Liver (tissue), 9 donors: ENCODE results near the gene SPEG. TPM values are rescaled to one million over a fixed set of nuclear protein-coding genes. Genes with fewer than 3 reads are reported as not detected.

Experiments
- DNase-seq: peaks from one replicate; pipeline ENCODE4 v3.0.0-alpha.2; 2017; ENCODE audit warnings: low spot score
- H3K27ac ChIP-seq, 2 donors: one replicate each; pipeline ENCODE4 v1.7.0; 2013; ENCODE audit warnings: inconsistent platforms in 2 of 2, low read length in 2 of 2, control low read depth in 1 of 2, low read depth in 1 of 2, mild to moderate bottlenecking in 1 of 2
- H3K27me3 ChIP-seq, 4 donors: one replicate each; pipeline versions ENCODE4 v1.6.1 to v1.7.0; 2013; ENCODE audit warnings: low read length in 3 of 4, inconsistent platforms in 1 of 4, mild to moderate bottlenecking in 1 of 4, moderate library complexity in 1 of 4; ENCODE audit not compliant: control insufficient read depth in 4 of 4, insufficient read depth in 4 of 4
- H3K36me3 ChIP-seq, 4 donors: one replicate each; pipeline versions ENCODE4 v1.6.1 to v1.7.0; 2013; ENCODE audit warnings: low read length in 3 of 4, mild to moderate bottlenecking in 3 of 4, low read depth in 1 of 4, moderate library complexity in 1 of 4; ENCODE audit not compliant: control insufficient read depth in 4 of 4, insufficient read depth in 3 of 4
- H3K4me1 ChIP-seq, 4 donors: one replicate each; pipeline versions ENCODE4 v1.6.1 to v1.7.0; 2013; ENCODE audit warnings: low read length in 3 of 4, mild to moderate bottlenecking in 3 of 4, moderate library complexity in 1 of 4; ENCODE audit not compliant: control insufficient read depth in 4 of 4, insufficient read depth in 4 of 4
- H3K4me3 ChIP-seq, 3 donors: one replicate each; pipeline versions ENCODE4 v1.6.1 to v1.7.0; 2013; ENCODE audit warnings: low read length in 3 of 3, control low read depth in 1 of 3, low read depth in 1 of 3, mild to moderate bottlenecking in 1 of 3
- H3K9ac ChIP-seq, 2 donors: one replicate each; pipeline ENCODE4 v1.7.0; 2013; ENCODE audit warnings: low read length in 2 of 2, mild to moderate bottlenecking in 2 of 2, moderate library complexity in 2 of 2, control low read depth in 1 of 2, low read depth in 1 of 2
- H3K9me3 ChIP-seq, 4 donors: one replicate each; pipeline versions ENCODE4 v1.6.1 to v1.7.0; 2013; ENCODE audit warnings: low read length in 3 of 4; ENCODE audit not compliant: control insufficient read depth in 4 of 4
- CTCF ChIP-seq: fragments of 150-350 bp; IDR thresholded peaks from 2 replicates; pipeline ENCODE4 v1.5.1; 2017; ENCODE audit warnings: improper control_type of control experiment, low read depth, low read length; ENCODE audit not compliant: missing input control
- EGR1 ChIP-seq, 2 donors: IDR thresholded peaks; 2 replicates each; pipeline ENCODE4 v1.6.1; 2016 to 2018; ENCODE audit warnings: antibody characterized with exemption in 2 of 2, low read depth in 2 of 2
- FOXA1 ChIP-seq: IDR thresholded peaks from 2 replicates; pipeline ENCODE4 v1.6.1; 2016; ENCODE audit warnings: antibody characterized with exemption
- HNF4G ChIP-seq: IDR thresholded peaks from 2 replicates; pipeline ENCODE4 v1.6.1; 2016; ENCODE audit warnings: antibody characterized with exemption
- JUND ChIP-seq, 2 donors: IDR thresholded peaks; 2 replicates each; pipeline ENCODE4 v1.6.1; 2016; ENCODE audit warnings: antibody characterized with exemption in 2 of 2
- MAX ChIP-seq: IDR thresholded peaks from 2 replicates; pipeline ENCODE4 v1.6.1; 2016; ENCODE audit warnings: antibody characterized with exemption
- NR2F2 ChIP-seq: IDR thresholded peaks from 2 replicates; pipeline ENCODE4 v1.6.1; 2016; ENCODE audit warnings: antibody characterized with exemption
- RAD21 ChIP-seq, 2 donors: IDR thresholded peaks; 2 replicates each; pipeline ENCODE4 v1.6.1; 2016; ENCODE audit warnings: antibody characterized with exemption in 2 of 2, mild to moderate bottlenecking in 2 of 2
- RXRA ChIP-seq, 2 donors: IDR thresholded peaks; 2 replicates each; pipeline ENCODE4 v1.6.1; 2017 to 2018; ENCODE audit warnings: antibody characterized with exemption in 2 of 2, mild to moderate bottlenecking in 1 of 2
- YY1 ChIP-seq: IDR thresholded peaks from 2 replicates; pipeline ENCODE4 v1.6.1; 2016; ENCODE audit warnings: antibody characterized with exemption, mild to moderate bottlenecking
- ZBTB33 ChIP-seq: IDR thresholded peaks from 2 replicates; pipeline ENCODE4 v1.6.1; 2016; ENCODE audit warnings: antibody characterized with exemption
- WGBS: extraction: QIAGEN DNeasy Blood & Tissue Kit; methylation state at CpG from one replicate; pipeline ENCODE4 v1.1.7; 2013; 5-methylcytosine and 5-hydroxymethylcytosine counted together
- polyA plus RNA-seq, 2 donors: library from polyadenylated mRNA; stranded (reverse) in 1 of 2; unstranded in 1 of 2; fragments of 200-250 nt in 1 of 2; fragments of >200 nt in 1 of 2; fragmentation: Nextera tagmentation in 1 of 2; extraction: Ambion mirVana in 1 of 2; gene quantifications; one replicate each; pipeline versions ENCODE4 v1.2.1 to v1.2.3, GENCODE V29; 2013 to 2015
- total RNA-seq, 2 donors: library from RNA; depleted of rRNA; stranded (reverse); fragments of >200 nt; gene quantifications; one replicate each; pipeline ENCODE4 v1.2.3, GENCODE V29; 2014
- TF ChIP-seq, protein P1 (sequence below): IDR thresholded peaks from 2 replicates; pipeline ENCODE4 v1.6.1; 2016; ENCODE audit warnings: antibody characterized with exemption, mild to moderate bottlenecking
- donor health status: healthy.
- donor health status: healthy.
- donor health status: healthy.
- donor health status: healthy.
- donor health status: healthy.

Gene SPEG
- total and polyA plus RNA-seq, 4 donors, result 0.51 to 0.96 (median 0.66) TPM

- TF ChIP-seq EGR1 (IDR thresholded peaks at IDR 0.05; ENCODE audit: low read depth in 2 of 2) (no peak), CTCF (no peak), ZBTB33 (no peak), FOXA1 (no peak)
Observed at GRCh38 chr2:219442256-219443015, 7.8 kb downstream of the SPEG start (continued).

DNA sequence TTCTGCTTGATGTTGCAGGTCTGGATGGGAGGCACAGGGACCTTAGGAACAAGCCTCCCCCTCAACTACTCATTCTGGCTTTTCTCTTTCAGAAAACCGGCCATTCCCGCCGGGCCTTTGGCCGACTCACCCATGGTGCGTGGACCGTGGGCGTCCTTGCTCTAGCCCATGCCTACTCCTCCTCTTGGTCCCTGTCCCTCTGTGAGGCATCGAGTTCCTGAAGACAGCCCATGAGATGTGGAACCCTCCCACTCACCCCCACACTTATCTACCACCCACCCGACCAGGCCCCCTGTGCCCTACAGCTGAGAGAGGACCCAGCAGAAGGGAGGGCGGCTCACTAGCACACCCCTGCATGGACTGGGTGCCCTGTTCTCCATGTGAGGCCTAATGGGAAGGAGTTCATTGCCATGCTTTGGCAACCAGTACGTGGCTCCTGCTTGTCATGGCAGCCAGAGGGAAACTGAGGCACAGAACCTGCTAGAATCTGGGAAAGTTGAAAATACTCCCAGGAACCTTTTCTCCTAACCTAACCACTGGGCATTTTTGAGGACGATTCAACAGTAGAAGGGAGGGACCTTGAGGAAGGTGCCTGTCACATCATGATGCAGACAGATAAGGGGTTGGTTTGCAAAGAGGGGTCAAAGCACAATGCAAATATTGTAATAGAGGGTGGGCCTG, 8.5 kb downstream of the SPEG start:
- no peak for TF ChIP-seq MAX
- no peak for TF ChIP-seq RXRA (IDR thresholded peaks at IDR 0.05)
- no peak for TF ChIP-seq FOXA1
- no peak for TF ChIP-seq JUND (IDR thresholded peaks at IDR 0.05)
- TF ChIP-seq RAD21 (IDR thresholded peaks at IDR 0.05), result no peak
- TF ChIP-seq, protein P1, sequence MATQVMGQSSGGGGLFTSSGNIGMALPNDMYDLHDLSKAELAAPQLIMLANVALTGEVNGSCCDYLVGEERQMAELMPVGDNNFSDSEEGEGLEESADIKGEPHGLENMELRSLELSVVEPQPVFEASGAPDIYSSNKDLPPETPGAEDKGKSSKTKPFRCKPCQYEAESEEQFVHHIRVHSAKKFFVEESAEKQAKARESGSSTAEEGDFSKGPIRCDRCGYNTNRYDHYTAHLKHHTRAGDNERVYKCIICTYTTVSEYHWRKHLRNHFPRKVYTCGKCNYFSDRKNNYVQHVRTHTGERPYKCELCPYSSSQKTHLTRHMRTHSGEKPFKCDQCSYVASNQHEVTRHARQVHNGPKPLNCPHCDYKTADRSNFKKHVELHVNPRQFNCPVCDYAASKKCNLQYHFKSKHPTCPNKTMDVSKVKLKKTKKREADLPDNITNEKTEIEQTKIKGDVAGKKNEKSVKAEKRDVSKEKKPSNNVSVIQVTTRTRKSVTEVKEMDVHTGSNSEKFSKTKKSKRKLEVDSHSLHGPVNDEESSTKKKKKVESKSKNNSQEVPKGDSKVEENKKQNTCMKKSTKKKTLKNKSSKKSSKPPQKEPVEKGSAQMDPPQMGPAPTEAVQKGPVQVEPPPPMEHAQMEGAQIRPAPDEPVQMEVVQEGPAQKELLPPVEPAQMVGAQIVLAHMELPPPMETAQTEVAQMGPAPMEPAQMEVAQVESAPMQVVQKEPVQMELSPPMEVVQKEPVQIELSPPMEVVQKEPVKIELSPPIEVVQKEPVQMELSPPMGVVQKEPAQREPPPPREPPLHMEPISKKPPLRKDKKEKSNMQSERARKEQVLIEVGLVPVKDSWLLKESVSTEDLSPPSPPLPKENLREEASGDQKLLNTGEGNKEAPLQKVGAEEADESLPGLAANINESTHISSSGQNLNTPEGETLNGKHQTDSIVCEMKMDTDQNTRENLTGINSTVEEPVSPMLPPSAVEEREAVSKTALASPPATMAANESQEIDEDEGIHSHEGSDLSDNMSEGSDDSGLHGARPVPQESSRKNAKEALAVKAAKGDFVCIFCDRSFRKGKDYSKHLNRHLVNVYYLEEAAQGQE, result no peak
- no peak for TF ChIP-seq NR2F2

GRCh38 chr2:219443697-219444023, 9.0 kb downstream of the SPEG start:
- no peaks in the 10 kb centered on the region for H3K9me3 ChIP-seq
- no peak for DNase-seq
- H3K9ac ChIP-seq, result no peak overlapping the region
- TF ChIP-seq RAD21 (IDR thresholded peaks at IDR 0.05) (no peak), FOXA1 (no peak), NR2F2 (no peak), EGR1 (IDR thresholded peaks at IDR 0.05; ENCODE audit: low read depth in 2 of 2) (no peak), RXRA (IDR thresholded peaks at IDR 0.05) (no peak), HNF4G (no peak), YY1 (no peak)
- H3K27ac ChIP-seq, result no peak overlapping the region
- no peaks in the 10 kb centered on the region for H3K36me3 ChIP-seq
- no peak overlapping the region for H3K4me3 ChIP-seq
- 62% methylated on average over 3 of the region's 3 CpGs for WGBS
- peaks cover 0 to 11% (median 2%) of the 10 kb centered on the region in 4 donors for H3K27me3 ChIP-seq
- peaks cover 0 to 14% (median 3%) of the 10 kb centered on the region in 4 donors for H3K4me1 ChIP-seq

More for the DNA sequence above, 8.5 kb downstream of the SPEG start:
- 73% methylated on average over 12 of the region's 12 CpGs for WGBS
- no peaks in the 10 kb centered on the region for H3K9me3 ChIP-seq
- no peak overlapping the region for H3K4me3 ChIP-seq
- H3K36me3 ChIP-seq, result no peaks in the 10 kb centered on the region
- H3K4me1 ChIP-seq, result peaks cover 0 to 9% (median 3%) of the 10 kb centered on the region in 4 donors
- H3K27me3 ChIP-seq, result peaks cover 0 to 11% (median 2%) of the 10 kb centered on the region in 4 donors
- no peak for DNase-seq
- no peak overlapping the region for H3K9ac ChIP-seq
- no peak overlapping the region for H3K27ac ChIP-seq
